Endothelial cell (in vitro differentiated cells): ENCODE measurements around the gene EFHC2. TPM values are rescaled to one million over a fixed set of nuclear protein-coding genes. Genes with fewer than 3 reads are reported as not detected.
"Not testable (repeated sequence)": the region's sequence is repeated elsewhere in the genome, so short reads cannot be mapped to it uniquely, and the experiment has no call there.

Source experiments
- DNase-seq: peaks from one replicate; pipeline ENCODE4 v3.0.0; 2021; ENCODE audit warnings: low spot score
- H3K27ac Mint-ChIP-seq: one replicate; pipeline ENCODE4 v1.8.0; 2021; ENCODE audit warnings: mixed read lengths, inconsistent platforms; ENCODE audit not compliant: unreplicated experiment
- H3K27me3 Mint-ChIP-seq: one replicate; pipeline ENCODE4 v1.8.0; 2021; ENCODE audit warnings: mild to moderate bottlenecking, moderate library complexity, mixed read lengths, inconsistent platforms; ENCODE audit not compliant: unreplicated experiment
- H3K36me3 Mint-ChIP-seq: one replicate; pipeline ENCODE4 v1.8.0; 2021; ENCODE audit warnings: mild to moderate bottlenecking, low read depth, mixed read lengths, inconsistent platforms; ENCODE audit not compliant: unreplicated experiment
- H3K4me1 Mint-ChIP-seq: one replicate; pipeline ENCODE4 v1.8.0; 2021; ENCODE audit warnings: mild to moderate bottlenecking, mixed read lengths, inconsistent platforms; ENCODE audit not compliant: unreplicated experiment
- H3K4me3 Mint-ChIP-seq: one replicate; pipeline ENCODE4 v1.8.0; 2021; ENCODE audit warnings: mild to moderate bottlenecking, mixed read lengths, inconsistent platforms; ENCODE audit not compliant: unreplicated experiment
- H3K9me3 Mint-ChIP-seq: one replicate; pipeline ENCODE4 v1.8.0; 2021; ENCODE audit warnings: mixed read lengths, inconsistent platforms; ENCODE audit not compliant: unreplicated experiment
- CTCF ChIP-seq: fragments of 200-600 bp; sonication (generic); IDR thresholded peaks from one replicate; pipeline ENCODE4 v1.5.0; 2021; ENCODE audit warnings: antibody characterized with exemption; ENCODE audit not compliant: unreplicated experiment
- total RNA-seq: library from RNA; stranded (reverse); fragmentation: NEBNext Ultra II Directional; extraction: Animal tissue kit (Norgen Biotek cat#: 25700); gene quantifications from one replicate; pipeline ENCODE4 v1.2.1, GENCODE V29; 2021; ENCODE audit not compliant: unreplicated experiment

Gene EFHC2
- total RNA-seq, 1 donor from 2014 or later, result 0.41 TPM

GRCh38 chrX:44267116-44267515, 76.4 kb downstream of the EFHC2 start:
- H3K27me3 Mint-ChIP-seq, result peaks cover 2% of the 10 kb centered on the region
- no peaks in the 10 kb centered on the region for H3K4me1 Mint-ChIP-seq
- H3K4me3 Mint-ChIP-seq, result no peak overlapping the region
- no peak overlapping the region for H3K27ac Mint-ChIP-seq
- no peaks in the 10 kb centered on the region for H3K36me3 Mint-ChIP-seq
- no peak for TF ChIP-seq CTCF
- no peaks in the 10 kb centered on the region for H3K9me3 Mint-ChIP-seq
- no peak for DNase-seq

GRCh38 chrX:44265559-44265958, 77.9 kb downstream of the EFHC2 start:
- no peak for TF ChIP-seq CTCF
- DNase-seq, result no peak
- Mint-ChIP-seq H3K9me3 (no peaks in the 10 kb centered on the region), H3K27ac (no peak overlapping the region), H3K4me3 (no peak overlapping the region), H3K27me3 (peaks cover 2% of the 10 kb centered on the region), H3K36me3 (no peaks in the 10 kb centered on the region), H3K4me1 (no peaks in the 10 kb centered on the region)

GRCh38 chrX:44264936-44265335, 78.5 kb downstream of the EFHC2 start:
- peaks cover 2% of the 10 kb centered on the region for H3K27me3 Mint-ChIP-seq
- DNase-seq, result no peak
- no peaks in the 10 kb centered on the region for H3K36me3 Mint-ChIP-seq
- H3K27ac Mint-ChIP-seq, result no peak overlapping the region
- H3K4me1 Mint-ChIP-seq, result no peaks in the 10 kb centered on the region
- no peaks in the 10 kb centered on the region for H3K9me3 Mint-ChIP-seq
- TF ChIP-seq CTCF, result no peak
- no peak overlapping the region for H3K4me3 Mint-ChIP-seq

- Mint-ChIP-seq H3K9me3 (no peaks in the 10 kb centered on the region), H3K27ac (no peak overlapping the region), H3K27me3 (no peaks in the 10 kb centered on the region), H3K36me3 (no peaks in the 10 kb centered on the region), H3K4me3 (no peak overlapping the region), H3K4me1 (no peaks in the 10 kb centered on the region)
- no peak for DNase-seq
- TF ChIP-seq CTCF, result no peak
Observed at GRCh38 chrX:44261286-44261685, 82.2 kb downstream of the EFHC2 start.

- no peaks in the 10 kb centered on the region for H3K9me3 Mint-ChIP-seq
- H3K27ac Mint-ChIP-seq, result no peak overlapping the region
Observed at GRCh38 chrX:44260609-44261008, 82.9 kb downstream of the EFHC2 start.

GRCh38 chrX:44255742-44256141, 87.7 kb downstream of the EFHC2 start:
- not testable (repeated sequence) for H3K27me3 Mint-ChIP-seq, H3K4me3 Mint-ChIP-seq, H3K4me1 Mint-ChIP-seq, H3K27ac Mint-ChIP-seq, H3K36me3 Mint-ChIP-seq, H3K9me3 Mint-ChIP-seq, DNase-seq

More at GRCh38 chrX:44260609-44261008, 82.9 kb downstream of the EFHC2 start:
- Mint-ChIP-seq H3K4me1 (no peaks in the 10 kb centered on the region), H3K27me3 (no peaks in the 10 kb centered on the region), H3K4me3 (no peak overlapping the region), H3K36me3 (no peaks in the 10 kb centered on the region)
- DNase-seq, result no peak
- TF ChIP-seq CTCF, result no peak
